Mononuclear cell (primary cell): Measurements from ENCODE around the gene ADAMTS2. TPM values are rescaled to one million over a fixed set of nuclear protein-coding genes. Genes with fewer than 3 reads are reported as not detected.

ENCODE experiments used
- H3K27me3 ChIP-seq: 2 replicates; pipeline ENCODE4 v1.6.0; 2011; ENCODE audit warnings: low read length, control low read depth; ENCODE audit not compliant: insufficient read depth
- H3K4me1 ChIP-seq: 2 replicates; pipeline ENCODE4 v1.5.1; 2011; ENCODE audit warnings: mild to moderate bottlenecking, low read length, control low read depth; ENCODE audit not compliant: insufficient read depth
- H3K4me3 ChIP-seq: 2 replicates; pipeline ENCODE4 v1.5.1; 2011; ENCODE audit warnings: mild to moderate bottlenecking, low read length, moderate library complexity
- H3K9me3 ChIP-seq: 2 replicates; pipeline ENCODE4 v1.5.1; 2011; ENCODE audit warnings: low read depth, mild to moderate bottlenecking, control low read depth, low read length
- total RNA-seq: library from RNA; depleted of rRNA; stranded (reverse); fragments of >200 nt; gene quantifications from one replicate; pipeline ENCODE4 v1.2.3, GENCODE V29; 2012

The ADAMTS2 gene
- total RNA-seq, 1 donor: 0.21 TPM

- H3K9me3 ChIP-seq: no peaks in the 10 kb centered on the region
- no peaks in the 10 kb centered on the region for H3K27me3 ChIP-seq
- no peaks in the 10 kb centered on the region for H3K4me1 ChIP-seq
- no peak overlapping the region for H3K4me3 ChIP-seq
Measured at GRCh38 chr5:179142434-179143198, 202.6 kb downstream of the ADAMTS2 start.

DNA sequence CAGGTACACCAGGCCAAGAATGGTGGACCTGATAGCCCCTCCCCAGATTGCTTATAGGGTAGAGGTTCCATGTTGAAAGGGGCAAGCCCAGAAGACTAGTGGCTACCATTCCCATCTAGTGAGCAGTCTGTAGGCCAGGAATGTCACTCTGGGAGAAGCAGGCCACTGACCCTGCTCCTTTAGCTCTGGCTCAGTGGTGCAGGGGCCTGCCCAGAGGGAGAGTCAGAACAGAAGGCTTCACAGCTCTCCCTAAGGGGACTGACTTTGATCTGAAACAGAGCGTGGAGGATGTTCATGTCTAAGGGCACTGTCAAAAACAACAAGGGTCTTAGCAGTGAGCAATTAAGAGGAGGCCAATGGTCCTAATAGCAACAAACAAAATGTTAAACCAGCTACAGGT is 203.4 kb downstream of the ADAMTS2 start:
- H3K4me1 ChIP-seq: no peaks in the 10 kb centered on the region
- no peak overlapping the region for H3K4me3 ChIP-seq
- no peaks in the 10 kb centered on the region for H3K9me3 ChIP-seq
- no peaks in the 10 kb centered on the region for H3K27me3 ChIP-seq

GRCh38 chr5:179140293-179140692 is 205.0 kb downstream of the ADAMTS2 start:
- Histone ChIP-seq H3K9me3 (no peaks in the 10 kb centered on the region), H3K4me1 (no peaks in the 10 kb centered on the region), H3K4me3 (no peak overlapping the region), H3K27me3 (no peaks in the 10 kb centered on the region)

DNA sequence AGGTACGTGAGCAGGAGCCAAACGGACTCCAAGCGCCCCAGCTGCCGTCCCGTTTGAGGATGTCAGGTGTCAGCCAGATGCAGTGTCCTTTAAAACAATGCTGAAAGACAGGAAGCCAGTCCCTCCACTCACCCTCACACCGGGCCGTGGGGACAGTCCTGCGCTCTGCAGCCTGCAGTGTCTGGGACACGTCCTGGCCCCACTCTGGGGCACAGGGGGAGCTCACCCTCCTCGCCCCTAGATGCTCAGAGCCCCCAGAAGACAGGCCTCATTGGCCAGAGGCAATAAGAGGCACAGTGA is 205.4 kb downstream of the ADAMTS2 start:
- Histone ChIP-seq H3K4me1 (no peaks in the 10 kb centered on the region), H3K9me3 (no peaks in the 10 kb centered on the region), H3K27me3 (no peaks in the 10 kb centered on the region), H3K4me3 (no peak overlapping the region)

- H3K4me1 ChIP-seq: no peaks in the 10 kb centered on the region
- H3K4me3 ChIP-seq: no peak overlapping the region
- no peaks in the 10 kb centered on the region for H3K27me3 ChIP-seq
- H3K9me3 ChIP-seq: no peaks in the 10 kb centered on the region
Measured at GRCh38 chr5:179139111-179139935, 205.9 kb downstream of the ADAMTS2 start.

GRCh38 chr5:179138568-179138925 is 206.7 kb downstream of the ADAMTS2 start:
- no peaks in the 10 kb centered on the region for H3K27me3 ChIP-seq
- no peaks in the 10 kb centered on the region for H3K4me1 ChIP-seq
- H3K9me3 ChIP-seq: no peaks in the 10 kb centered on the region
- no peak overlapping the region for H3K4me3 ChIP-seq

DNA sequence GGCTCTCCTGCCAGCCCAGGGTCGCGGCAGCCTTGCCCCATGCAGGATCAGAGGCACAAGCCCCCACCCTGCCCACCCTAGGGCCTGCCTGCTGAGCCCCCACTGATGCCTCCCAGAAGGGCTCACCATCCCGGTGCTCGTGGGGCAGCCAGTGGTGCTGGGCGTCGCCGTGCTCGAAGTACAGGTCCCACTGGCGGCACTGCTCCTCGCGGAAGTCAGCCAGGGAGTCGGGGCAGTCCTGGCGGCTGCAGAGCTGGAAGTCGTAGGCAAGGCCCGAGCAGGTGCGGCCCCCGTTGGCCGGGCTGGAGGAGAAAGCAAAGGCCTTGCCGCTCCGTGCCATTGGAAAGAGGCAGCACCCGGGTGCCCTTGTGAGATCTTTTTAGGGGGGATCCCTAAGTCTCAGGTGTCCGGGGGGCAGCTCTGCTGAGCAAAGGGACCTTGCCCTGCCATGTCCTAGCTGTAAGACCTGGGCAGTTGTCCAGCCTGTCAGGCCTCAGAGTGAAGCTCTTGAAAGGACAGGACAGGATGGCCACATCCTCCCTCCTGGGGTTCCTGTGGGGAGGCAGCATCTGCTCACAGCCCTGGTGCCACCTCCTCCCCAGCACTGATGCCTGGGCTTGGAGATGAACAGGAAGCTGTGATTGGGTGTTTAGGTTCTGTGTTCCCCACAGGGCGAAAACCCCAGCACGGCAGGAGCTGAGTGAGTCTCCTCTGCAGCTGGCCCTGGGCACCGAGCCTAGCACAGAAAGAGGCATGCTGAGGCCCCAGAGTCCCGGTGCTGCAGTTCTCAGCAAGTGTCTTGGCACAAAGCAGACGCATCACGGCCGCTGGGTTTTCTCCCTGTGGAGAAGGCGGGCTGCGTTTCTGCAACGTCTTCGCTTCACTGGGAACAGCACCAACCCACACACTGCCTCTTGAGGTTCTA is 207.4 kb downstream of the ADAMTS2 start:
- Histone ChIP-seq H3K9me3 (no peaks in the 10 kb centered on the region), H3K4me1 (no peaks in the 10 kb centered on the region), H3K27me3 (no peaks in the 10 kb centered on the region), H3K4me3 (no peak overlapping the region)

DNA sequence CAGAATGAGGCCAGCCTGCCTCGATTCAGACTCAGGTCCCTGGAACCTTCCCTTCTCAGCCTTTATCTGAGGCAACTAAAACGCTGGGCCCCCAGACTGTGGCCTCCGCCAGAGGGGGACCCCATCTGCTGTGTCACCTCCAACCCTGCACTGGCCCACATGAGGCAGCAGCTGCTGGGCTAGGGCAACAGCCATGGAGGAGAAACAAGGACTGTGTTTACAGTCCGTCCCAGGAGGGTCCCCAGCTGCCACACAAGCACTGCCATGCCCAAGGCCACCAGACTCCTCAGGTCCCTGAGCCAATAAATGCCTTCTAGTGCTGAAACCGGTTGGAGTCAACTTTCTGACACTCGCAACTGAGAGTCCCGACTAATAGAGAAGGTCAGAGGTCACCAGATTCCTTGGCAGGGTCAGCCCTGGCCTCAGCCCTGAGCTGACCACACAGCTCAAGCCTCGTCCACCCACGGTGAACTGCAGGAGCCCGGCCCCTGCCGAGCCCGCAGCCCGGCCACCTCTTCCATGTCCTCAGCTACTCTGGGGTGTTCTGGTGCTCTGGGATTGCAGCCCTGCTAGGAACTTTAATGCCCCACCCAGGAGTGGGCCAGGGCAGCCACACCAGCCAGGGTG is 208.1 kb downstream of the ADAMTS2 start:
- Histone ChIP-seq H3K4me3 (no peak overlapping the region), H3K27me3 (no peaks in the 10 kb centered on the region), H3K9me3 (no peaks in the 10 kb centered on the region), H3K4me1 (no peaks in the 10 kb centered on the region)

DNA sequence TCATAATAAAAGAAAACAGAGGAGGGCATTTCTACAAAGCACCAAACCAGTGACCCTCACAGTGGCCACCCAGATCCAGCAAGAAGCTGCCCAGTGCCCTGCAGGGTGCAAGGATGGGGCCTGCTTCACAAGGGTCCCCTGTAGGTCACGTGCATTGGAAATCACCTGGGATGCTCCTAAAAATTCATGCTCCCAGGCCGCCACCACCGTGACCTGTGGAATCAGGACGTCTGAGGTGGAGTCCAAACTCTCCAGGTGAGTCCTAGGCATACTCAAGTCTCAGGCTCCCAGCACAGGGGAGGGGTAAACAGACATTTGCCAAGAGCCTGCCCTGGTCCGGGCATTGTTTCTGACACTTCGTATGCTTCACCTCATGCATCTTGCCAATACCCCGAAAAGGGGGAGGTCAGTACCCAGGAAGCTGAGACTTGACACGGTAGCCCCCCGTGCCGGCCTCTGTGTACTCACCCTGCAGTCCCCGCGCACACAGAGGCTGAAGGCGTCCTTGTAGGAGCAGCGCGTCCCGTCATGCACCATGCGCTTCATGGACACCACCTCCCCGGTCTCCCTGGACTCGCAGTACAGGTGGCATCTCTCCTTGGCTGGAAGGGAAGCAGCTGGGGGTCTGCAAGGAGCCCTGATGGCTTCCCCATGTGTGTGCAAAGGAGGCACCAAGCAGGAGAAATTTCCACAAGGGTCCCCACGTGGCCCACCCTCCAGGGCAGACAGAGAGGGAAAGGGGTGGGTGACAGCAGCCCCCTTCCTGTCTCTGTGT is 209.6 kb downstream of the ADAMTS2 start:
- Histone ChIP-seq H3K27me3 (no peaks in the 10 kb centered on the region), H3K4me3 (no peak overlapping the region), H3K9me3 (no peaks in the 10 kb centered on the region), H3K4me1 (no peaks in the 10 kb centered on the region)

DNA sequence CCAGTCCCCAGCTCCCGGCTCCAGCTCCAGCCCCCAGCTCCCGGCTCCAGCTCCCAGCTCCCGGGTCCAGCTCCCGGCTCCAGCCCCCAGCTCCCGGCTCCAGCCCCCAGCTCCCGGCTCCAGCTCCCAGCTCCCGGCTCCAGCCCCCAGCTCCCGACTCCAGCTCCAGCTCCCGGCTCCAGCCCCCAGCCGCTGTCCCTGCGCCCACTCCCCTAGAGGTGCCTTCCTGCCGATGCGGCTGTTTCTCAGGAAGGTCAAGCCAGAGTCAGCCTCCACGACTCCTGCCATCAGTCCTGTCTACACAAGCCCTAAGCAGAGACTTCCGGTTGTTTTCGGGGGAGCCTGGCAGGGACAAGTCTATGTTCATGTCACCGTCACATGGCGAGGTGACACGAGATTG is 210.3 kb downstream of the ADAMTS2 start:
- Histone ChIP-seq H3K9me3 (no peaks in the 10 kb centered on the region), H3K4me3 (no peak overlapping the region), H3K4me1 (no peaks in the 10 kb centered on the region), H3K27me3 (no peaks in the 10 kb centered on the region)

- Histone ChIP-seq H3K4me1 (no peaks in the 10 kb centered on the region), H3K4me3 (no peak overlapping the region), H3K9me3 (no peaks in the 10 kb centered on the region), H3K27me3 (no peaks in the 10 kb centered on the region)
Measured at GRCh38 chr5:179134511-179134910, 210.8 kb downstream of the ADAMTS2 start.

GRCh38 chr5:179132586-179133355 is 212.5 kb downstream of the ADAMTS2 start:
- H3K4me1 ChIP-seq: no peaks in the 10 kb centered on the region
- no peak overlapping the region for H3K4me3 ChIP-seq
- no peaks in the 10 kb centered on the region for H3K9me3 ChIP-seq
- no peaks in the 10 kb centered on the region for H3K27me3 ChIP-seq

- Histone ChIP-seq H3K4me1 (no peaks in the 10 kb centered on the region), H3K9me3 (no peaks in the 10 kb centered on the region), H3K27me3 (no peaks in the 10 kb centered on the region), H3K4me3 (no peak overlapping the region)
Measured at GRCh38 chr5:179131886-179132585, 213.2 kb downstream of the ADAMTS2 start.
